Neural progenitor cell (in vitro differentiated cells): ENCODE data around the gene GPR26. TPM values are rescaled to one million over a fixed set of nuclear protein-coding genes. Genes with fewer than 3 reads are reported as not detected.
A peak's percentile ranks its signal among the peaks of the same experiment; 100 is the strongest.

ENCODE experiments used
- DNase-seq: peaks from one replicate; pipeline ENCODE4 v3.0.0-alpha.2; 2016; ENCODE audit warnings: low spot score
- H2AFZ ChIP-seq: fragments of 200-600 bp; sonication (generic); replicated peaks from 2 replicates; pipeline ENCODE4 v1.6.1; 2016; ENCODE audit warnings: antibody characterized with exemption
- H3F3A ChIP-seq: fragments of 200-600 bp; sonication (generic); 2 replicates; pipeline ENCODE4 v1.6.1; 2016; ENCODE audit warnings: antibody characterized with exemption, low read depth
- H3K27ac ChIP-seq: fragments of 200-600 bp; sonication (generic); 2 replicates; pipeline ENCODE4 v1.5.1; 2016; ENCODE audit warnings: mild to moderate bottlenecking
- H3K27me3 ChIP-seq: fragments of 200-600 bp; sonication (generic); 2 replicates; pipeline ENCODE4 v1.6.1; 2016; ENCODE audit warnings: mild to moderate bottlenecking, moderate library complexity
- H3K36me3 ChIP-seq: fragments of 200-600 bp; sonication (generic); 2 replicates; pipeline ENCODE4 v1.5.1; 2016
- H3K4me1 ChIP-seq: fragments of 200-600 bp; sonication (generic); 2 replicates; pipeline ENCODE4 v1.6.1; 2016; ENCODE audit warnings: mixed run types
- H3K4me2 ChIP-seq: fragments of 200-600 bp; sonication (generic); 2 replicates; pipeline ENCODE4 v1.6.1; 2016
- H3K4me3 ChIP-seq: fragments of 200-600 bp; sonication (generic); 2 replicates; pipeline ENCODE4 v1.5.1; 2016
- H3K79me2 ChIP-seq: fragments of 200-600 bp; sonication (generic); 2 replicates; pipeline ENCODE4 v1.6.1; 2016; ENCODE audit warnings: low read depth
- H3K9ac ChIP-seq: fragments of 200-600 bp; sonication (generic); 2 replicates; pipeline ENCODE4 v1.6.1; 2016
- H3K9me3 ChIP-seq: fragments of 200-600 bp; sonication (generic); 2 replicates; pipeline ENCODE4 v1.5.1; 2016; ENCODE audit warnings: low read depth
- H4K20me1 ChIP-seq: fragments of 200-600 bp; sonication (generic); 2 replicates; pipeline ENCODE4 v1.6.1; 2016; ENCODE audit warnings: low read depth
- H3K27ac Mint-ChIP-seq: 3 replicates; pipeline ENCODE4 v1.8.0; 2021; ENCODE audit warnings: mixed read lengths
- H3K27me3 Mint-ChIP-seq: 2 replicates; pipeline ENCODE4 v1.8.0; 2022; ENCODE audit warnings: low read depth, mild to moderate bottlenecking, inconsistent platforms, moderate library complexity, mixed read lengths; ENCODE audit not compliant: insufficient read depth
- H3K36me3 Mint-ChIP-seq: 3 replicates; pipeline ENCODE4 v1.8.0; 2021; ENCODE audit warnings: mixed read lengths
- H3K4me1 Mint-ChIP-seq: 3 replicates; pipeline ENCODE4 v1.8.0; 2021; ENCODE audit warnings: mixed read lengths
- H3K4me3 Mint-ChIP-seq: 3 replicates; pipeline ENCODE4 v1.8.0; 2021; ENCODE audit warnings: mild to moderate bottlenecking, moderate library complexity, mixed read lengths
- H3K9me3 Mint-ChIP-seq: 3 replicates; pipeline ENCODE4 v1.8.0; 2020; ENCODE audit warnings: mixed read lengths
- EZH2 ChIP-seq: fragments of 200-600 bp; sonication (generic); IDR thresholded peaks from 2 replicates; pipeline ENCODE4 v1.6.1; 2017; ENCODE audit warnings: antibody characterized with exemption, mild to moderate bottlenecking, moderate library complexity
- EZH2phosphoT487 ChIP-seq: fragments of 200-600 bp; sonication (generic); IDR thresholded peaks from 2 replicates; pipeline ENCODE4 v1.6.1; 2017; ENCODE audit warnings: antibody characterized with exemption
- total RNA-seq: library from RNA; depleted of rRNA; stranded (reverse); fragments of >200 nt; gene quantifications from 2 replicates; pipeline ENCODE4 v1.2.3, GENCODE V29; 2015; ENCODE audit warnings: low replicate concordance
- TF ChIP-seq, protein P1 (sequence below): fragments of 200-600 bp; sonication (generic); IDR thresholded peaks from 2 replicates; pipeline ENCODE4 v1.5.1; 2017; ENCODE audit warnings: antibody characterized with exemption, mild to moderate bottlenecking

GPR26 gene, protein sequence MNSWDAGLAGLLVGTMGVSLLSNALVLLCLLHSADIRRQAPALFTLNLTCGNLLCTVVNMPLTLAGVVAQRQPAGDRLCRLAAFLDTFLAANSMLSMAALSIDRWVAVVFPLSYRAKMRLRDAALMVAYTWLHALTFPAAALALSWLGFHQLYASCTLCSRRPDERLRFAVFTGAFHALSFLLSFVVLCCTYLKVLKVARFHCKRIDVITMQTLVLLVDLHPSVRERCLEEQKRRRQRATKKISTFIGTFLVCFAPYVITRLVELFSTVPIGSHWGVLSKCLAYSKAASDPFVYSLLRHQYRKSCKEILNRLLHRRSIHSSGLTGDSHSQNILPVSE
- total RNA-seq, result not detected in 2 replicates

GRCh38 chr10:123666318-123667236, at the start of gene GPR26:
Gene GPR26 (plus strand): TSS chr10:123666355. CDS start chr10:123666408, 53 bp downstream.
- peak within 1 kb of the TSS; percentile 36 for H3K4me3 ChIP-seq
- H3K9ac ChIP-seq, result no peak within 1 kb of the TSS
- no peaks in the 10 kb centered on the region for H3K36me3 Mint-ChIP-seq
- H2AFZ ChIP-seq, result no peak within 1 kb of the TSS
- H3F3A ChIP-seq, result no peaks in the 10 kb centered on the region
- DNase-seq, result peak; percentile 80
- H3K4me2 ChIP-seq, result peak within 1 kb of the TSS; percentile 79
- peaks cover 6% of the 10 kb centered on the region for H3K4me1 Mint-ChIP-seq
- peaks cover 20% of the 10 kb centered on the region for H4K20me1 ChIP-seq
- H3K9me3 Mint-ChIP-seq, result no peaks in the 10 kb centered on the region
- H3K36me3 ChIP-seq, result no peaks in the 10 kb centered on the region
- H3K27ac ChIP-seq, result no peak within 1 kb of the TSS
- peak within 1 kb of the TSS; percentile 75 for H3K4me3 Mint-ChIP-seq
- peaks cover 64% of the 10 kb centered on the region for H3K27me3 ChIP-seq
- no peaks in the 10 kb centered on the region for H3K79me2 ChIP-seq
- H3K4me1 ChIP-seq, result no peaks in the 10 kb centered on the region
- no peak for TF ChIP-seq EZH2phosphoT487
- peak; percentile 68 for TF ChIP-seq EZH2
- TF ChIP-seq, protein P1, sequence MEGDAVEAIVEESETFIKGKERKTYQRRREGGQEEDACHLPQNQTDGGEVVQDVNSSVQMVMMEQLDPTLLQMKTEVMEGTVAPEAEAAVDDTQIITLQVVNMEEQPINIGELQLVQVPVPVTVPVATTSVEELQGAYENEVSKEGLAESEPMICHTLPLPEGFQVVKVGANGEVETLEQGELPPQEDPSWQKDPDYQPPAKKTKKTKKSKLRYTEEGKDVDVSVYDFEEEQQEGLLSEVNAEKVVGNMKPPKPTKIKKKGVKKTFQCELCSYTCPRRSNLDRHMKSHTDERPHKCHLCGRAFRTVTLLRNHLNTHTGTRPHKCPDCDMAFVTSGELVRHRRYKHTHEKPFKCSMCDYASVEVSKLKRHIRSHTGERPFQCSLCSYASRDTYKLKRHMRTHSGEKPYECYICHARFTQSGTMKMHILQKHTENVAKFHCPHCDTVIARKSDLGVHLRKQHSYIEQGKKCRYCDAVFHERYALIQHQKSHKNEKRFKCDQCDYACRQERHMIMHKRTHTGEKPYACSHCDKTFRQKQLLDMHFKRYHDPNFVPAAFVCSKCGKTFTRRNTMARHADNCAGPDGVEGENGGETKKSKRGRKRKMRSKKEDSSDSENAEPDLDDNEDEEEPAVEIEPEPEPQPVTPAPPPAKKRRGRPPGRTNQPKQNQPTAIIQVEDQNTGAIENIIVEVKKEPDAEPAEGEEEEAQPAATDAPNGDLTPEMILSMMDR, result peak; percentile 13
- H3K9me3 ChIP-seq, result no peaks in the 10 kb centered on the region
- peaks cover 47% of the 10 kb centered on the region for H3K27me3 Mint-ChIP-seq
- no peak within 1 kb of the TSS for H3K27ac Mint-ChIP-seq

DNA sequence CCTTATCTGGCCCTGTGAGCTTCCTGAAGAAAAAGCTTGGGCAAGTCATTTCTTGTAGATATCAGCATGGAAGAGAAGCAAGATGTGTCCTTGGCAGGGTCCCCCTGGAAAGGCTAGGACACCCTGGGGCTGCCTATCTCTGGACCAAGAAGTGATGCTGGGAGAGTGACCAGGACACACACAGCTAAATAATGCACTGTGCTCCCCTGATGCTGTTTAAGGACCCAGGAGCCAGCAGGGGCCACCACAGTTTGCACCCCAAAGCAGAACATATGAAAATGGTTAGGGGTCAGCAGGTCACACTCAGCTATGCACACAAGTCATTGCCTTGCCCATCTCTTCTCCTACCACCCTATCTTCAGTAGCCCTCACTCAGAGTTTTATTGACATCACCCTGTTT, 47.9 kb upstream of the GPR26 start:
- H3F3A ChIP-seq, result no peaks in the 10 kb centered on the region
- H3K9me3 Mint-ChIP-seq, result no peaks in the 10 kb centered on the region

GRCh38 chr10:123619067-123619855, 46.9 kb upstream of the GPR26 start:
- H3K36me3 ChIP-seq, result no peaks in the 10 kb centered on the region
- Mint-ChIP-seq H3K27ac (no peak overlapping the region), H3K4me1 (no peaks in the 10 kb centered on the region), H3K36me3 (no peaks in the 10 kb centered on the region), H3K9me3 (no peaks in the 10 kb centered on the region), H3K4me3 (no peak overlapping the region), H3K27me3 (peaks cover 15% of the 10 kb centered on the region)
- H3K27me3 ChIP-seq, result peaks cover 14% of the 10 kb centered on the region
- no peak overlapping the region for H2AFZ ChIP-seq
- H3K79me2 ChIP-seq, result no peaks in the 10 kb centered on the region
- H4K20me1 ChIP-seq, result peaks cover 14% of the 10 kb centered on the region
- H3K9ac ChIP-seq, result no peak overlapping the region
- no peak overlapping the region for H3K4me3 ChIP-seq
- no peak overlapping the region for H3K27ac ChIP-seq
- H3F3A ChIP-seq, result no peaks in the 10 kb centered on the region
- H3K4me1 ChIP-seq, result no peaks in the 10 kb centered on the region
- DNase-seq, result no peak
- TF ChIP-seq EZH2 (no peak), EZH2phosphoT487 (no peak)
- TF ChIP-seq, protein P1, result no peak
- no peaks in the 10 kb centered on the region for H3K9me3 ChIP-seq
- no peak overlapping the region for H3K4me2 ChIP-seq

More for the DNA sequence above, 47.9 kb upstream of the GPR26 start:
- Histone ChIP-seq H3K79me2 (no peaks in the 10 kb centered on the region), H3K36me3 (no peaks in the 10 kb centered on the region), H3K4me1 (no peaks in the 10 kb centered on the region), H3K9me3 (no peaks in the 10 kb centered on the region), H3K27ac (no peak overlapping the region), H4K20me1 (peaks cover 19% of the 10 kb centered on the region), H3K4me2 (no peak overlapping the region), H3K27me3 (peaks cover 14% of the 10 kb centered on the region), H3K4me3 (no peak overlapping the region), H2AFZ (no peak overlapping the region), H3K9ac (no peak overlapping the region)
- Mint-ChIP-seq H3K36me3 (no peaks in the 10 kb centered on the region), H3K4me1 (no peaks in the 10 kb centered on the region), H3K4me3 (no peak overlapping the region), H3K27me3 (peaks cover 17% of the 10 kb centered on the region), H3K27ac (no peak overlapping the region)
- TF ChIP-seq EZH2phosphoT487 (no peak), EZH2 (no peak)
- TF ChIP-seq, protein P1, result no peak
- no peak for DNase-seq
